Bronchial epithelial cell (primary cell): ENCODE measurements around the gene PTPRA. TPM values are rescaled to one million over a fixed set of nuclear protein-coding genes. Genes with fewer than 3 reads are reported as not detected.

ENCODE experiments used
- DNase-seq: peaks from one replicate; pipeline ENCODE4 v3.0.0-alpha.2; 2010; ENCODE audit warnings: low read depth
- FAIRE-seq: peaks from 2 replicates; lab custom pipeline; 2011; peaks lifted over from hg19 to GRCh38; lab: Jason Lieb, UNC
- H3K27me3 ChIP-seq: 2 replicates; pipeline ENCODE4 v1.5.1; 2011; ENCODE audit warnings: low read length; ENCODE audit not compliant: control insufficient read depth, insufficient read depth
- H3K36me3 ChIP-seq: 2 replicates; pipeline ENCODE4 v1.5.1; 2011; ENCODE audit warnings: low read length; ENCODE audit not compliant: control insufficient read depth, insufficient read depth
- H3K4me3 ChIP-seq: 2 replicates; pipeline ENCODE4 v1.5.1; 2011; ENCODE audit warnings: mild to moderate bottlenecking, low read depth, low read length, control low read depth
- total RNA-seq: library from RNA; depleted of rRNA; stranded (reverse); fragments of >200 nt; gene quantifications from 2 replicates; pipeline ENCODE4 v1.2.1, GENCODE V29; 2014
- TF ChIP-seq, protein P1 (sequence below): IDR thresholded peaks from 2 replicates; pipeline ENCODE4 v1.5.1; 2011; ENCODE audit warnings: mild to moderate bottlenecking, moderate library complexity, low read length, control low read depth, inconsistent platforms; ENCODE audit not compliant: insufficient read depth, severe bottlenecking

Gene PTPRA
- total RNA-seq, 1 donor from 2014 or later = 20.8 TPM

DNA sequence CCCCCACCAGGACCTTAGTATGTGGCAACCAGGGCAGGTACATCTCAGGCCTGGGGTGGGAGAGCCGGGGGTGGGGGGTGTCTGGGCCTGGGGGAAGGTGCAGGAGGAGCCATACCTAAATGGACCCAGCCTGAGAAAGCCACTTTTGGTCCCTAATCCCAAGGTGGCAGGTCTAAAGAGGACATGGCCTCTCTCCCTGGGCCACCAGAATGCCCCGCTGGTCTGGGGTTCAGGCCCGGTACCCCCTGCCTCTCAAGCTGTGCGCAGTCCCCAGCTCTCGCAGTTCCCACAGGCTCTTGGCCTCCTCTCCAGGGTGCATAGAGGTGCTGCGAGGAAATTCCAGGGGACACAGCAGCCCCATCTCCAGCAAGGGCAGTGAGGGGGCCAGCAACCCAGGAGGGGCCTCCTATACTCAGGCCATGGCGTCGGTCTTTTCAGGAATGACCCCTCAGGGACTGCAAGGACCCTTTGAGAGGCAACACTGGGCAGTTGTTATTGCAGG, 212.3 kb downstream of the PTPRA start:
- TF ChIP-seq, protein P1, sequence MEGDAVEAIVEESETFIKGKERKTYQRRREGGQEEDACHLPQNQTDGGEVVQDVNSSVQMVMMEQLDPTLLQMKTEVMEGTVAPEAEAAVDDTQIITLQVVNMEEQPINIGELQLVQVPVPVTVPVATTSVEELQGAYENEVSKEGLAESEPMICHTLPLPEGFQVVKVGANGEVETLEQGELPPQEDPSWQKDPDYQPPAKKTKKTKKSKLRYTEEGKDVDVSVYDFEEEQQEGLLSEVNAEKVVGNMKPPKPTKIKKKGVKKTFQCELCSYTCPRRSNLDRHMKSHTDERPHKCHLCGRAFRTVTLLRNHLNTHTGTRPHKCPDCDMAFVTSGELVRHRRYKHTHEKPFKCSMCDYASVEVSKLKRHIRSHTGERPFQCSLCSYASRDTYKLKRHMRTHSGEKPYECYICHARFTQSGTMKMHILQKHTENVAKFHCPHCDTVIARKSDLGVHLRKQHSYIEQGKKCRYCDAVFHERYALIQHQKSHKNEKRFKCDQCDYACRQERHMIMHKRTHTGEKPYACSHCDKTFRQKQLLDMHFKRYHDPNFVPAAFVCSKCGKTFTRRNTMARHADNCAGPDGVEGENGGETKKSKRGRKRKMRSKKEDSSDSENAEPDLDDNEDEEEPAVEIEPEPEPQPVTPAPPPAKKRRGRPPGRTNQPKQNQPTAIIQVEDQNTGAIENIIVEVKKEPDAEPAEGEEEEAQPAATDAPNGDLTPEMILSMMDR = no peak
- H3K4me3 ChIP-seq = no peak overlapping the region
- no peak for FAIRE-seq
- H3K27me3 ChIP-seq = peaks cover 19% of the 10 kb centered on the region
- H3K36me3 ChIP-seq = no peaks in the 10 kb centered on the region
- no peak for DNase-seq

DNA sequence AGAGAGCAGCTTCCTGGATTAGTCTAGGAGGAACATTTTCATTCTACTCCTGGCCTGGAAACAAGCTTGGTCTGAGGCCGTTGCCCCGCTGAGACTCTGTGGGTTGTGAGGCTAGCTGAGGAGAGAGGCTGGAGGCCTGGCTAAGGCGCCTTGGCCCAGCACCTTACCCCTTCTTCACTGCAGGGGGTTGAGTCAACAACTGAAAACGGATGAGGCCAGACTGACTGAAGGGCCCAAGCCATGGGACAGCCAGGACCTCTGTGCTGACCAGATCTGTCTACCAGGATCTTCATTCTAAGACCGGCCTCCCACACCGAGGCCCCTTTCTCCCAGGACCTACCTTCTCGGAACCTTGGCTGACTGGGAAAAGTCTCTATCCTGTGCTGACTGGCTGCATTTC, 214.8 kb downstream of the PTPRA start:
- Histone ChIP-seq H3K4me3 (no peak overlapping the region), H3K36me3 (no peaks in the 10 kb centered on the region), H3K27me3 (peaks cover 4% of the 10 kb centered on the region)
- TF ChIP-seq, protein P1 = no peak
- no peak for DNase-seq
- FAIRE-seq = no peak

Other genes with a start within 250 kb of the PTPRA start
- 166 and 288 TPM in 2 replicates for gene NOP56, start 220.8 kb upstream of the PTPRA start, total RNA-seq
- 96.0 and 103 TPM in 2 replicates for gene IDH3B, start 209.3 kb upstream of the PTPRA start, total RNA-seq
- gene EBF4, start 180.7 kb upstream of the PTPRA start, total RNA-seq = 0.64 and 1.3 TPM in 2 replicates
- gene CPXM1, start 72.9 kb upstream of the PTPRA start, total RNA-seq = not detected in 2 replicates
- gene C20orf141, start 58.5 kb upstream of the PTPRA start, total RNA-seq = not detected in 2 replicates
- gene TMEM239, start 57.1 kb upstream of the PTPRA start, total RNA-seq = not detected in 2 replicates
- gene PCED1A, start 32.8 kb upstream of the PTPRA start, total RNA-seq = 12.9 and 17.9 TPM in 2 replicates
- 33.2 and 33.4 TPM in 2 replicates for gene VPS16, start 32.7 kb upstream of the PTPRA start, total RNA-seq
- gene GNRH2, start 170.1 kb downstream of the PTPRA start, total RNA-seq = 0.13 and 0.53 TPM in 2 replicates
- gene MRPS26, start 172.6 kb downstream of the PTPRA start, total RNA-seq = 68.0 and 69.5 TPM in 2 replicates
- gene OXT, start 198.1 kb downstream of the PTPRA start, total RNA-seq = not detected in 2 replicates
- not detected in 2 replicates for gene AVP, start 211.2 kb downstream of the PTPRA start, total RNA-seq